GM12878 (cell line): Measurements from ENCODE around the gene DIAPH3. TPM values are rescaled to one million over a fixed set of nuclear protein-coding genes. Genes with fewer than 3 reads are reported as not detected.

ENCODE experiments used
- ATAC-seq: fragments of 200-7000 bp; cut with Tn5 transposase; 3 replicates; pipeline ENCODE4 v1.9.1; 2020; ENCODE audit warnings: mild to moderate bottlenecking, moderate library complexity
- BruUV-seq: library from RNA; stranded (reverse); fragments of 400-500 nt; replicated peaks from 2 replicates; lab custom pipeline; 2021; lab: Mats Ljungman, UMichigan
- CTCF ChIA-PET: fragments of 300-600 bp; sonication (Branson Sonifier 250); formaldehyde crosslinking; extraction: SDS; loops from one replicate; lab custom pipeline; 2021; ENCODE audit warnings: inconsistent platforms; lab: Yijun Ruan, JAX
- POLR2A ChIA-PET: fragments of 350-600 bp; formaldehyde crosslinking; extraction: SDS; loops from one replicate; lab custom pipeline; 2021; ENCODE audit warnings: inconsistent platforms; lab: Charles Lee
- RAD21 ChIA-PET: fragments of 300-600 bp; sonication (Branson Sonifier 250); formaldehyde crosslinking; loops from one replicate; lab custom pipeline; 2023; ENCODE audit warnings: antibody characterized with exemption; ENCODE audit not compliant: unreplicated experiment; lab: Charles Lee
- SMC1A ChIA-PET: fragments of 300-600 bp; sonication (Branson Sonifier 250); formaldehyde crosslinking; loops from one replicate; lab custom pipeline; 2023; ENCODE audit not compliant: unreplicated experiment, uncharacterized antibody; lab: Charles Lee
- DNase-seq: peaks from one replicate; pipeline ENCODE4 v3.0.0-alpha.2; 2011; ENCODE audit warnings: low read depth, low spot score
- FAIRE-seq: peaks from 3 replicates; lab custom pipeline; 2011; peaks lifted over from hg19 to GRCh38; lab: Jason Lieb, UNC
- H2AFZ ChIP-seq: 2 replicates; pipeline ENCODE4 v1.6.0; 2011; ENCODE audit warnings: low read depth, low read length, control low read depth; ENCODE audit not compliant: control insufficient read depth
- H3K27ac ChIP-seq: 2 replicates; pipeline ENCODE4 v1.5.1; 2011; ENCODE audit warnings: control low read depth; ENCODE audit not compliant: control insufficient read depth, insufficient read depth
- H3K27me3 ChIP-seq, 2 experiments: replicated peaks in 1 of 2; 2 replicates each; pipeline versions ENCODE4 v1.6.0 to v1.6.1; 2011; ENCODE audit warnings: low read length in 1 of 2; ENCODE audit not compliant: control insufficient read depth in 2 of 2, insufficient read depth in 2 of 2
- H3K36me3 ChIP-seq, 2 experiments: 2 replicates each; pipeline ENCODE4 v1.5.1; 2011; ENCODE audit warnings: low read length in 1 of 2; ENCODE audit not compliant: control insufficient read depth in 2 of 2, insufficient read depth in 2 of 2
- H3K4me1 ChIP-seq: 2 replicates; pipeline ENCODE4 v1.6.1; 2011; ENCODE audit warnings: mild to moderate bottlenecking, low read length, moderate library complexity, mixed read lengths; ENCODE audit not compliant: control insufficient read depth, insufficient read depth
- H3K4me2 ChIP-seq: 2 replicates; pipeline ENCODE4 v1.6.0; 2011; ENCODE audit warnings: control low read depth; ENCODE audit not compliant: control insufficient read depth, insufficient read depth
- H3K4me3 ChIP-seq: fragments of 200-600 bp; sonication (generic); 2 replicates; pipeline ENCODE4 v1.5.1; 2016
- H3K79me2 ChIP-seq: 2 replicates; pipeline ENCODE4 v1.6.0; 2011; ENCODE audit warnings: low read length; ENCODE audit not compliant: control insufficient read depth, insufficient read depth
- H3K9ac ChIP-seq: 2 replicates; pipeline ENCODE4 v1.8.0; 2011; ENCODE audit warnings: low read length, control low read depth, mixed read lengths; ENCODE audit not compliant: control insufficient read depth, insufficient read depth
- H3K9me3 ChIP-seq: replicated peaks from 3 replicates; pipeline ENCODE4 v1.5.1; 2011; ENCODE audit warnings: mild to moderate bottlenecking, low read length; ENCODE audit not compliant: control insufficient read depth, insufficient read depth
- H4K20me1 ChIP-seq: 2 replicates; pipeline ENCODE4 v1.6.0; 2011; ENCODE audit not compliant: control insufficient read depth, insufficient read depth
- BMI1 ChIP-seq: fragments of 450-650 bp; IDR thresholded peaks from 2 replicates; pipeline ENCODE4 v1.6.1; 2016; ENCODE audit warnings: mild to moderate bottlenecking, moderate library complexity, borderline replicate concordance
- CBX5 ChIP-seq: sonication (generic); IDR thresholded peaks from 2 replicates; pipeline ENCODE4 v1.6.1; 2016; ENCODE audit warnings: low read depth, moderate library complexity, mild to moderate bottlenecking, inconsistent platforms
- CHD4 ChIP-seq: fragments of 200-600 bp; sonication (generic); IDR thresholded peaks from 2 replicates; pipeline ENCODE4 v1.6.1; 2016; ENCODE audit warnings: mild to moderate bottlenecking
- E2F8 ChIP-seq: fragments of 450-650 bp; IDR thresholded peaks from 2 replicates; pipeline ENCODE4 v1.6.1; 2018; ENCODE audit warnings: mild to moderate bottlenecking, low read depth, moderate library complexity; ENCODE audit not compliant: partially characterized antibody
- EED ChIP-seq: sonication (generic); IDR thresholded peaks from 2 replicates; pipeline ENCODE4 v1.6.1; 2016; ENCODE audit warnings: antibody characterized with exemption, low read depth
- EGR1 ChIP-seq, 2 experiments: IDR thresholded peaks; 1 replicate in 1 of 2; 2 replicates in 1 of 2; pipeline ENCODE4 v1.6.1; 2011 to 2012; ENCODE audit warnings: low read depth in 2 of 2, low read length in 2 of 2, borderline replicate concordance in 1 of 2, mild to moderate bottlenecking in 1 of 2, moderate library complexity in 1 of 2
- GABPA ChIP-seq: IDR thresholded peaks from 2 replicates; pipeline ENCODE4 v1.6.1; 2014; ENCODE audit warnings: antibody characterized with exemption, low read depth, mild to moderate bottlenecking, inconsistent platforms
- HDGF ChIP-seq: fragments of 450-650 bp; IDR thresholded peaks from 2 replicates; pipeline ENCODE4 v1.6.1; 2016; ENCODE audit warnings: antibody characterized with exemption
- KLF5 ChIP-seq: fragments of 450-650 bp; IDR thresholded peaks from 2 replicates; pipeline ENCODE4 v1.6.1; 2014; ENCODE audit warnings: mild to moderate bottlenecking; ENCODE audit not compliant: partially characterized antibody
- LARP7 ChIP-seq: fragments of 450-650 bp; IDR thresholded peaks from 2 replicates; pipeline ENCODE4 v1.6.1; 2017; ENCODE audit warnings: mild to moderate bottlenecking
- MYB ChIP-seq: fragments of 150-350 bp; IDR thresholded peaks from 2 replicates; pipeline ENCODE4 v1.6.1; 2014; ENCODE audit warnings: mild to moderate bottlenecking, low read depth, low read length, borderline replicate concordance
- NBN ChIP-seq: fragments of 450-650 bp; IDR thresholded peaks from 2 replicates; pipeline ENCODE4 v1.6.1; 2016
- NFYA ChIP-seq: IDR thresholded peaks from 2 replicates; pipeline ENCODE4 v1.6.1; 2011; ENCODE audit warnings: low read depth, mild to moderate bottlenecking, low read length, improper control_type of control experiment, borderline replicate concordance
- NR2C1 ChIP-seq: fragments of 450-650 bp; IDR thresholded peaks from 2 replicates; pipeline ENCODE4 v1.6.1; 2017; ENCODE audit warnings: antibody characterized with exemption, mild to moderate bottlenecking, moderate library complexity
- RAD51 ChIP-seq: fragments of 450-650 bp; IDR thresholded peaks from 2 replicates; pipeline ENCODE4 v1.6.1; 2016; ENCODE audit warnings: moderate library complexity, mild to moderate bottlenecking, inconsistent platforms
- RCOR1 ChIP-seq: conservative IDR thresholded peaks from 2 replicates; pipeline ENCODE4 v1.6.1; 2012; ENCODE audit warnings: low read depth, low read length, improper control_type of control experiment
- TCF7 ChIP-seq: IDR thresholded peaks from 2 replicates; pipeline ENCODE4 v1.6.1; 2014; ENCODE audit warnings: antibody characterized with exemption, borderline replicate concordance
- ZNF384 ChIP-seq: IDR thresholded peaks from 2 replicates; pipeline ENCODE4 v1.6.1; 2012; ENCODE audit warnings: low read depth, mild to moderate bottlenecking, low read length, improper control_type of control experiment, borderline replicate concordance
- WGBS: methylation state at CpG from one replicate; pipeline ENCODE4 v1.1.6; 2016; ENCODE audit warnings: low lambda C conversion rate; ENCODE audit not compliant: insufficient replicate concordance, insufficient coverage; ENCODE audit errors: missing lambda C conversion rate; 5-methylcytosine and 5-hydroxymethylcytosine counted together
- in situ Hi-C: fragments of 300-500 bp; cut with MboI; formaldehyde crosslinking; loops from 9 replicates; pipeline ENCODE4 v1.14.3; 2018; ENCODE audit warnings: mixed read lengths
- intact Hi-C: fragments of 100-400 bp; cut with micrococcal nuclease; formaldehyde crosslinking; loops from one replicate; pipeline ENCODE4 v1.14.2; 2022; ENCODE audit not compliant: unreplicated experiment
- polyA plus RNA-seq, 11 experiments: library from polyadenylated mRNA; depleted of rRNA in 4 of 11; unstranded in 6 of 11; stranded (reverse) in 5 of 11; fragments of >200 nt; fragmentation: Nextera tagmentation in 4 of 11; fragmentation: Illumina TruSeq in 1 of 11; extraction: Ambion mirVana in 4 of 11; extraction: Trizol in 1 of 11; gene quantifications; 1 replicate in 1 of 11; 2 replicates in 10 of 11; pipeline versions ENCODE4 v1.2.1 to v1.2.3, GENCODE V29; 2011 to 2016; ENCODE audit warnings: inconsistent platforms in 2 of 11, missing spikeins in 2 of 11, low read depth in 1 of 11
- total RNA-seq, 4 experiments: library from RNA; depleted of rRNA in 3 of 4; stranded (reverse); fragments of >200 nt in 3 of 4; fragmentation: Illumina TruSeq in 1 of 4; extraction: Trizol in 1 of 4; gene quantifications; 2 replicates each; pipeline versions ENCODE4 v1.2.1 to v1.2.3, GENCODE V29; 2013 to 2021

DIAPH3 gene
- total and polyA plus RNA-seq, 10 of the 15 experiments (the other 5 are each of a cell fraction or from before 2014, with no cell fraction given) = 10.1 to 25.2 (median 15.4) TPM

DNA sequence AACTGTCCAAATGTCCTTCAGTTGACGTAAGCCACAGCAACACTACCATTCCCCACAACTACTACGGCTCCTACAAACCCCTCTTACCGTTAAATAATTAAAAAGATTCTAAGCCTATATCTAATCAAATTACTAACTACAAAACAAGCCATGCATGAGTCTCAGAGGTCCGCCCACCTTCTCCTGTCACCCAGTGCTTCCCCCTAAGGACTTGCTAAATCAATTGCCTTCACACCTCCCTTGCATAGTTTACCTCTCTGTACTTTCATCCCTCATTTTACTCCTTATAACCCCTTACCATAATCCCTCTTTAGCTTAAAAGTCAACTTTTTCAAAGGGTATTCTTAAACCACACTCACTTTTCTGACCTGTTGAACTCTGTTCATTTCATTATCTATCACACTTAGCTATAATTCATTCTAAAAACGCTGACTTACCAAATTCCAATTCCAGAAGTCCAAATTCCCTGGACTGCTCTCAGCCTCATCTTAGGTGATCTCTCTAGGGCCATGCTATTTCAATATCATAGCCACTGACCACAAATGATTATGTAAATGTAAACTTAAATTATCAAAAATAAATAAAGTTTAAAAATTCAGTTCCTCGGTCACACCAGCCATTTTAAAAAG, 187.8 kb downstream of the DIAPH3 start:
- DNase-seq (no peak), FAIRE-seq (no peak), ATAC-seq (no peak)
- Histone ChIP-seq H3K9ac (no peak overlapping the region), H2AFZ (no peak overlapping the region), H3K4me1 (no peaks in the 10 kb centered on the region), H3K27me3 (no peaks in the 10 kb centered on the region), H3K36me3 (no peaks in the 10 kb centered on the region), H3K4me2 (no peak overlapping the region), H3K79me2 (no peaks in the 10 kb centered on the region), H3K9me3 (no peaks in the 10 kb centered on the region), H4K20me1 (no peaks in the 10 kb centered on the region), H3K27ac (no peak overlapping the region), H3K4me3 (no peak overlapping the region)
- 90% methylated on average over 6 of the region's 6 CpGs for WGBS
- in situ Hi-C loops (no loop called here), intact Hi-C loops (no loop called here)
- POLR2A ChIA-PET = no interaction called here
- RAD21 ChIA-PET = no interaction called here
- SMC1A ChIA-PET = interaction anchor here (1.4 kb wide), 1 partner anchor 38 kb away, joined by 3 read pairs; no protein-coding TSS in a partner anchor
- CTCF ChIA-PET = no interaction called here
- TF ChIP-seq EGR1 (IDR thresholded peaks at IDR 0.05; ENCODE audit: borderline replicate concordance in 1 of 2, low read depth in 2 of 2, low read length in 2 of 2) (no peak), HDGF (no peak), CBX5 (no peak), LARP7 (no peak), CHD4 (no peak)
- BruUV-seq = no TSS peak

DNA sequence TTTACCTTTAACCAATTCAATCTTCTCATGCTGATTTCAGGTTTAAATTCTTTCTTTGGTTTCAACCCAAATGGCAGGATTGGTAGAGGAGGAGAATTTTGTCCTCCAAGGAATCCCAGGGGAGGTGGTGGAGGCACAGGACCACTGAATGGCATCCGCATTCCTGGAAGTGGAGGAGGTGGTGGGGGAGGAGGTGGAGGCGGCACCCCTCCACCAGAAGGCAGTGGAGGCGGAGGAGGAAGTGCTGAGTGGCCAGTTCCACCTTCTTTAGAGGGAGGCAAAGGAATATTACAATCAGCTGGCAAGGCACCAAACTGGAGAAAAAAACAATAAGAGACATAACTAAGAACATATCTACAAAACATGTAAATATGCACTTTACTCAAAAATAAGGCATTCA, 192.9 kb downstream of the DIAPH3 start:
- in situ Hi-C loops = no loop called here
- TF ChIP-seq NFYA (no peak), RAD51 (no peak), ZNF384 (no peak), E2F8 (no peak), MYB (no peak), NBN (no peak), NR2C1 (no peak), EED (no peak), BMI1 (no peak), KLF5 (no peak), TCF7 (no peak), GABPA (no peak), RCOR1 (no peak)

More for the DNA sequence above, 192.9 kb downstream of the DIAPH3 start:
- Histone ChIP-seq H3K4me3 (no peak overlapping the region), H3K4me2 (no peak overlapping the region), H3K9ac (no peak overlapping the region), H3K4me1 (no peaks in the 10 kb centered on the region), H3K36me3 (no peaks in the 10 kb centered on the region), H3K79me2 (no peaks in the 10 kb centered on the region), H3K27me3 (no peaks in the 10 kb centered on the region), H3K9me3 (no peaks in the 10 kb centered on the region), H2AFZ (no peak overlapping the region), H4K20me1 (no peaks in the 10 kb centered on the region), H3K27ac (no peak overlapping the region)
- ChIA-PET SMC1A (no interaction called here), RAD21 (no interaction called here), CTCF (no interaction called here), POLR2A (no interaction called here)
- ATAC-seq (no peak), DNase-seq (no peak), FAIRE-seq (no peak)
- WGBS = 88% methylated on average over 2 of the region's 3 CpGs
- no TSS peak for BruUV-seq
- intact Hi-C loops = no loop called here
